UCSD-AML1 (cell line): ENCODE results near the gene RAD51B.
"Not testable (repeated sequence)": the region's sequence is repeated elsewhere in the genome, so short reads cannot be mapped to it uniquely, and the experiment has no call there.

Experiments used
- DNase-seq: peaks from one replicate; lab custom pipeline; 2025; ENCODE audit not compliant: unreplicated experiment; lab: John Stamatoyannopoulos, UW

The RAD51B gene

GRCh38 chr14:67942080-67942710 is 122.6 kb downstream of the RAD51B start:
- DNase-seq, result no peak

- DNase-seq, result no peak
Measured at GRCh38 chr14:67943947-67944346, 124.4 kb downstream of the RAD51B start.

GRCh38 chr14:67944605-67945004 is 125.0 kb downstream of the RAD51B start:
- DNase-seq, result no peak

DNA sequence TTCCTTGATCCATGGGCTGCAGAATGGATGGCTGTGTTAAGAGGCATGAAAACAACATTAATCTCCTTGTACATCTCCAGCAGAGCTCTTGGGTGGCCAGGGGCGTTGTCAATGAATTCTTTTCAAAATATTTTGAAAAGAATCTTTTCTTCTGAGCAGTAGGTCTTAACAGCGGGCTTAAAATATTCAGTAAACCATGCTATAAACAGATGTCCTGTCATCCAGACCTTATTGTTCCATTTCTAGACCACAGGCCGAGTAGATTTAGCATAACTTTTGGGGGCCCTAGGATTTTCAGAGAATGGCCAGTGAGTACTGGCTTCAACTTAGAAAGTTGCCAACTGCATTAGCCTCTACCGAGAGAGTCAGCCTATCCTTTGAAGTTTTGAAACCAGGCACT is 130.2 kb downstream of the RAD51B start:
- no peak for DNase-seq

DNA sequence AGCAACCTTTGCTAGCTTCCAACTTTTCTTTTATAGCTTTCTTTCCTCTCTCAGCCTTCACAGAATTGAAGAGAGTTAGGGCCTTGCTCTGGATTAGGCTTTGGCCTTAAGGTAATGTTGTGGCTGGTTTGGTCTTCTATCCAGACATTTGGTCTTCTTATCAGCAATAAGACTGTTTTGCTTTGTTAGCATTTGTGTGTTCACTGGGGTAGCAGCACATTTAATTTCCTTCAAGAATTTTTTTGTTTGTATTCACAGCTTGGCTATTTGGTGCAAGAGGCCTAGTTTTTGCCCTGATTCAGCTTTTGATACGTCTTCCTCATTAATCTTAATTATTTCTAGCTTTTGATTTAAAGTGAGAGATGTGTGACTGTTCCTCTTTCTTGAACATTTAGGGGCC is 130.8 kb downstream of the RAD51B start:
- DNase-seq, result no peak

GRCh38 chr14:67951529-67952135 is 132.1 kb downstream of the RAD51B start:
- no peak for DNase-seq

DNA sequence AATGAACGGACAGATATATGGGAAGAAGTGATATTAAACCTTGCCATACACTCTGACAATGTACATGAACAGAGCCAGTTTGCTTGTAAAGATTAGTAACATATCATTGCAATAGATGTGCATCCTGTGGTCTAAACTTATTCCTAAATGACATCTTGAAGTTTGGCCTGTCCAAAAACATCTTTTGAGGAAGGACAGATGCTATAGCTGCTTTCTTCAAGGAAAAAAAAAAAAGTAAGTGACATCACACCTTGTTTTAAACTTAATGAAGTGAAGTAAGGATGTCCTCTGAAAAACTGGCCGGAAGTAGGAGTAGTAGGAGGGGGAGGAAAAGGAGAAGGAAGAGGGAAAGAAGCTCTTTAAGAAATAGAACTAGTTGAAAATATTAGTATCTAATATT is 132.8 kb downstream of the RAD51B start:
- no peak for DNase-seq

- DNase-seq, result no peak
Measured at GRCh38 chr14:67952786-67953185, 133.2 kb downstream of the RAD51B start.

- DNase-seq, result no peak
Measured at GRCh38 chr14:67955261-67955660, 135.7 kb downstream of the RAD51B start.

DNA sequence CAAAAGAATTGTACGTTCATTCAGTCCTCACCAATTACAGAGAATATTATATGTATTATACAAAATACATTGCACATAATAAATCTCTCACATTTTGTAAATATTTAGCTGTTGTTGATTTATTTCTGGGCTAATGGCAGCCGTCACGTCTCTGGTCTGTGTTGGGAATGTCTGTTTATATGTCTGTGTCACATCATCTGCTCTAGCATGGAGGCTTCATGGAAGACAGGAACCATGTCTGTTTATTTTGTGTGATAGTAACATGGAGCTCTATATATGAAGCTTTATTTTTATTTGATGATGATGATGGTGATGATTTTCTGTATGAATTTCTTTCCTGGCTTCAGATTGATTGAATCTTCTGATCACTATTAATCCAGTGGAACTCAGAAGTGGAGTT is 138.4 kb downstream of the RAD51B start:
- no peak for DNase-seq

DNA sequence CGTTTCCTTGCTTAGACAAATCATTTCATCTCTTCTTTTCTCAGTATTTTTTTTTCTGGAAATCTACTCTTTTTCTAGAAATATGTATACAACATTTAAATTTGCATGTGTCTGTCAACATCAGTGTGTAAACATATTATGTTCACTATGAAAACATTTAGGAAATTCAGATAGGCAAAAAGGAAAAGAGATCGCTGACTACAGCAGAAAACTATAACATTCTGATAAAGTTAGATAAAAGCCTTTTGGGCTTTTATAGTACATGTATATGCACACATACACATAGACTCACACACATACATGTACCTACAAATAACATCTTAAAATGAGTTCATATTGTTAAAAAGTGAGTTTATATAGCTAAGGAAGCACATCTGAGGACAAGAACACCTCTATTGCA is 142.1 kb downstream of the RAD51B start:
- no peak for DNase-seq

- DNase-seq, result no peak
Measured at GRCh38 chr14:67962215-67962644, 142.7 kb downstream of the RAD51B start.

- DNase-seq, result no peak
Measured at GRCh38 chr14:67963545-67963944, 144.0 kb downstream of the RAD51B start.

- DNase-seq, result no peak
Measured at GRCh38 chr14:67963960-67964812, 144.6 kb downstream of the RAD51B start.

- DNase-seq, result no peak
Measured at GRCh38 chr14:67965696-67966095, 146.1 kb downstream of the RAD51B start.

DNA sequence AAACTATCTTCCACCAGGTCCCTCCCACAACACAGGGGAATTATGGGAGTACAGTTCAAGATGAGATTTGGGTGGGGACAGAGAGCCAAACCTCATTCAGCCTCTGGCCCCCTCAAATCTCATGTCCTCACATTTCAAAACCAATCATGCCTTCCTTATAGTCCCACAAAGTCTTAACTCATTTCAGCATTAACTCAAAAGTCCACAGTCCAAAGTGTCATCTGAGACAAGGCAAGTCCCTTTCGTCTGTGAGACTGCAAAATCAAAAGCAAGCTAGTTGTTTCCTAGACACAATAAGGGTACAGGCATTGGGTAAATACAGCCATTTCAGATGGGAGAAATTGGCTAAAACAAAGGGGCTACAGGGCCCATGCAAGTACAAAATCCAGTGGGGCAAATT is 147.6 kb downstream of the RAD51B start:
- DNase-seq, result no peak

GRCh38 chr14:67967970-67968369 is 148.4 kb downstream of the RAD51B start:
- not testable (repeated sequence) for DNase-seq

DNA sequence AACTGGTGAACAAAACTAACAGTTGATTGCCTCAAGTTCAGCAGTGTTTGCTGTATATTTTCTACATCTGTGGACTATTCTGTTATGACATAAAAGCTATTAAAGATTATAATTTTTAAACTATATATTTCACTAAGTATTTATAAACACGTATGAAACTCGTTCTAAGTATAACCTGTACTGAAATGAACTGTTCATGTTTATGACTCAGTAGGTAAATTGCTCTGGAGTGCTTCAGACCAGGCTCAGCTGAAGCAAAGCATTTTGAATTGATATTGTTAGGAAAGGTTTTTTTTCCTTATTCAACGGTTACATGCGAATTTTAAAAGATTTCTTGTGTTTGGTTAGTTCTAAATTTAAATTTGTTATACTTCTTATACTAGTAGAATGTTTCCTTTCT is 151.3 kb downstream of the RAD51B start:
- no peak for DNase-seq

GRCh38 chr14:67971627-67972625 is 152.3 kb downstream of the RAD51B start:
- no peak for DNase-seq

DNA sequence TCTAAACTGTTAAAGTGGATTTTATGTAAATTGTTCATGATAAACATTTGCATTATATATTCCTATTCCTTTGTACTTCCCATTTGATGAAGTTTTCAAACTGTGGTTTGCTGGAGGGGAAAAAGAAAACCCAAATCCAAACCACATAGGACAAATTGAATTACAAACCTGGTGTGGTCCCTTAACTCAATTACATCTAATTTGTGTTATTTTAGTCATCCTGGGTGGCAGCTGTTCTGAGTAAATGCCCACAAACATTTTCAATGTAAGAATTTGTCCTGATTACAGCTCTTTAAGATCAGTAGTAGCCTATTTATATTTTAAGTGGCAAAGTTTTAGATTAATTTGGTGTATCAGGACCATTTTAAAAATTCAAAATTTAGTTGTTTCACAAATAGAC is 153.9 kb downstream of the RAD51B start:
- no peak for DNase-seq

DNA sequence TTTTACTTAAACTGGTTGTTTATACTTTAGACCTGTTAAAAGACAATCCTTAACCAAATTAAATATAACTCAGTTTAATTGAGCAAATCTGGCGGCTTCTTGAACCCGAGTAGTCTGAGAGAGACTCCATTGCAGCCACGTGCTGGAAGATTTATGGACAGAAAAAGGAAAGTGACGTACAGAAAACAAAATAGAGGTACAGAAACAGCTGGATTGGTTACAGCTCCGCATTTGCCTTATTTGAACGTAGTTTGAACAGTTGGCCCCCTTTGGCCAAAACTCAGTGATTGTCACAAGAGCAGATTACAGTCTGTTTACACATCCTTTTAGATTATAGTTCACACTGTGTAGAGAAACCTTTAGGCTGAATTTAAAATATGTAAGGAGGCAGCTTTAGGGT is 155.9 kb downstream of the RAD51B start:
- DNase-seq, result no peak
